ENCODE data around the gene ANKRD39. TPM values are rescaled to one million over a fixed set of nuclear protein-coding genes. Genes with fewer than 3 reads are reported as not detected.
A peak's percentile ranks its signal among the peaks of the same experiment; 100 is the strongest.

ANKRD39 gene
- polyA plus RNA-seq, 2 donors: 11.9 to 12.2 TPM

DNA sequence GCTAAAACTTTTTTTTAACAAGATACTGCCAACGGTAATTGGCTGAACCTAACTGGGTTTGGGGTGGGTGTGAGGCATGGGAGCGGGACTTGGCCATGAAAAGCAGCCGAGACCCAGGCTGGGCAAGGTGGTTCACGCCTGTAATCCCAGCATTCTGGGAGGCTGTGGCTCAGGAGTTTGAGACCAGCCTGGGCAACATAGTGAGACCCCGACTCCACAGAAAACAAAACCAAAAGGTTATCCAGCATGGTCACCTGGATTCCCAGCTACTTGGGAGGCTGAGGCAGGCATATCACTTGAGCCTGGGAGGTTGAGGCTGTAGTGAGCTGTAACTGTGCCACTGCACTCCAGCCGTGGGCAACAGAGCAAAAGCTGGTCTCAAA, 23.1 kb upstream of the ANKRD39 start:
- no peak overlapping the region for H3K27ac ChIP-seq (ENCODE audit: low read depth in 2 of 2, low read length in 1 of 2)
- peaks cover 6 to 37% of the 10 kb centered on the region in 2 donors for H3K4me1 ChIP-seq (ENCODE audit: control insufficient read depth in 2 of 2, insufficient read depth in 2 of 2, low read length in 1 of 2)
- no peaks in the 10 kb centered on the region for H3K27me3 ChIP-seq (ENCODE audit: control insufficient read depth in 1 of 2, insufficient read depth in 2 of 2, low read length in 2 of 2)
- WGBS, 2 donors: 82 to 85% methylated on average over 6 of the region's 6 CpGs
- H3K36me3 ChIP-seq (ENCODE audit: control insufficient read depth in 2 of 2, insufficient read depth in 2 of 2, low read length in 1 of 2): no peaks in the 10 kb centered on the region
- no peaks in the 10 kb centered on the region for H3K9me3 ChIP-seq (ENCODE audit: control insufficient read depth in 2 of 2, insufficient read depth in 1 of 2, low read depth in 1 of 2, low read length in 1 of 2)
- H3K4me3 ChIP-seq (ENCODE audit: low read depth in 1 of 2, low read length in 2 of 2): no peak overlapping the region

DNA sequence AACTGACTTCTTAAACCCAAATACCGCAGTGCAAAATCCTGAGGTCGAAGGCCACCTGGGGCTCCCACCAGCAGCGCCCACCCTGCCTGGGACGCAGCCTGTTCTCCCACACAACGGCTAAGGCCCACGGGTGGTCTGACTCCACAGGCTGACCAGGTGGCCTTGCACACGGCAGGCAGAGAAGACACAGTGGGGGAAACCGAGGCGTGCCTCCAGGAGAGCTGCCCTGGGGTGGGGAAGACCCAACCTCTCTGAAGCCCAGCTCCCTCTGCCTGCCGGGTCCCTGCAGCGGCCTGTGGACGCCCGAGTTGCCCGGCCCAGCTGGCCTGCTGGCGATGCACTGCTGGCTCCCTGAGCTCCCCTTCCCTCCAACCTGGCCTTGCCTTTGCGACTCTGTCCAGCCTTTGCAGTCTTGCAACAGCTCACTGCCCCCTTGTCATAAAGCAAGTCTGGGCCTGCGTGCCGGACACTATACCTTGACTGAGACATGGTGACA, 21.8 kb upstream of the ANKRD39 start:
- no peak overlapping the region for H3K27ac ChIP-seq (ENCODE audit: low read depth in 2 of 2, low read length in 1 of 2)
- H3K36me3 ChIP-seq (ENCODE audit: control insufficient read depth in 2 of 2, insufficient read depth in 2 of 2, low read length in 1 of 2): no peaks in the 10 kb centered on the region
- no peaks in the 10 kb centered on the region for H3K27me3 ChIP-seq (ENCODE audit: control insufficient read depth in 1 of 2, insufficient read depth in 2 of 2, low read length in 2 of 2)
- peaks cover 4 to 34% of the 10 kb centered on the region in 2 donors for H3K4me1 ChIP-seq (ENCODE audit: control insufficient read depth in 2 of 2, insufficient read depth in 2 of 2, low read length in 1 of 2)
- H3K9me3 ChIP-seq (ENCODE audit: control insufficient read depth in 2 of 2, insufficient read depth in 1 of 2, low read depth in 1 of 2, low read length in 1 of 2): no peaks in the 10 kb centered on the region
- WGBS, 2 donors: 92 to 94% methylated on average over 17 to 18 of the region's 18 CpGs
- no peak overlapping the region for H3K4me3 ChIP-seq (ENCODE audit: low read depth in 1 of 2, low read length in 2 of 2)

GRCh38 chr2:96878796-96879544, 21.2 kb upstream of the ANKRD39 start:
- Histone ChIP-seq H3K4me1 (ENCODE audit: control insufficient read depth in 2 of 2, insufficient read depth in 2 of 2, low read length in 1 of 2) (peaks cover under 1 to 32% of the 10 kb centered on the region in 2 donors), H3K27ac (ENCODE audit: low read depth in 2 of 2, low read length in 1 of 2) (no peak overlapping the region), H3K9me3 (ENCODE audit: control insufficient read depth in 2 of 2, insufficient read depth in 1 of 2, low read depth in 1 of 2, low read length in 1 of 2) (no peaks in the 10 kb centered on the region)

DNA sequence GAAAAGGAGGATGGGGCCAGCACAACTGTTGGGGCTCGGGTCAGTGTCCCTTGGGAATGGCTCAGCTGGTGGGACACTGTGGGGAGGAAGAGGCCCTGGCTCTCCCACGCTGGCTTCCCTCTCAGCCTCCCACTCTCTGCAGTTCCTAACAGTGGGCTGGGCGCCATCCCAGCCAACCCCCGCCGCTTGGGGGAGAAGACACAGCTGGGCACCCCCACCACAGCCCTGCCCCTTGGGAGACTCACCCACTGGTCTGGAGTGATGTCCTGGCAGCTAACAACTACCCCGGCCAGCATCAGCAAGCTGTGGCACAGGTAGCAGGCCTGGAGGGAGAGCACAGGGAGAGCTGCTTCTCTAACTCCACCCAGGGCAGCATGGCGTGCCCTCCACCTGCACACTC, 20.4 kb upstream of the ANKRD39 start:
- Histone ChIP-seq H3K4me3 (ENCODE audit: low read depth in 1 of 2, low read length in 2 of 2) (no peak overlapping the region), H3K27ac (ENCODE audit: low read depth in 2 of 2, low read length in 1 of 2) (no peak overlapping the region), H3K36me3 (ENCODE audit: control insufficient read depth in 2 of 2, insufficient read depth in 2 of 2, low read length in 1 of 2) (no peaks in the 10 kb centered on the region), H3K27me3 (ENCODE audit: control insufficient read depth in 1 of 2, insufficient read depth in 2 of 2, low read length in 2 of 2) (no peaks in the 10 kb centered on the region), H3K9me3 (ENCODE audit: control insufficient read depth in 2 of 2, insufficient read depth in 1 of 2, low read depth in 1 of 2, low read length in 1 of 2) (no peaks in the 10 kb centered on the region), H3K4me1 (ENCODE audit: control insufficient read depth in 2 of 2, insufficient read depth in 2 of 2, low read length in 1 of 2) (peaks cover 3 to 30% of the 10 kb centered on the region in 2 donors)
- 51 to 59% methylated on average over 7 of the region's 7 CpGs for WGBS, 2 donors

More at GRCh38 chr2:96878796-96879544, 21.2 kb upstream of the ANKRD39 start:
- no peaks in the 10 kb centered on the region for H3K36me3 ChIP-seq (ENCODE audit: control insufficient read depth in 2 of 2, insufficient read depth in 2 of 2, low read length in 1 of 2)
- 81 to 83% methylated on average over 22 of the region's 22 CpGs for WGBS, 2 donors
- no peak overlapping the region for H3K4me3 ChIP-seq (ENCODE audit: low read depth in 1 of 2, low read length in 2 of 2)
- no peaks in the 10 kb centered on the region for H3K27me3 ChIP-seq (ENCODE audit: control insufficient read depth in 1 of 2, insufficient read depth in 2 of 2, low read length in 2 of 2)

DNA sequence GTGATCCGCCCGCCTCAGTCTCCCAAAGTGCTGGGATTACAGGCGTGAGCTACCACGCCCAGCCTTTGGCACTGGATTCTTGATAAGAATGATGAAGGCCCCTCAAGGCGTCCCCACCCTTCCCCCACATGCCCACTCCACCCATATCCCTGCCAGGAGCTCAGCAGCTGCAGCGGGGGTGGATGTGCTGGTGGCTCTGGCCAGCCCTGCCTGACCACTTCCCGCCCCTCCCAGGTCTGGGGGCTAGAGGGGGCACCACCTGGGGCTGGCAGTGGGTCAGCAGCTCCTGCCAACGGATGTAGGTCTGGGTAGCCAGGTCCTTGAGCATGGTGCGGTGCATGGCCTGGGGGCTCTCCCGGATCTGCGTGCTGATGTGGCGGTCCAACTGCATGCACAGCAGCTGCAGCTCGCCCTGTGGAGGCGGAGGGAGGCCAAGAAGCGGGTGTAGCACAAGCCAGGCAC, 19.8 kb upstream of the ANKRD39 start:
- no peaks in the 10 kb centered on the region for H3K9me3 ChIP-seq (ENCODE audit: control insufficient read depth in 2 of 2, insufficient read depth in 1 of 2, low read depth in 1 of 2, low read length in 1 of 2)
- WGBS, 2 donors: 51 to 66% methylated on average over 15 of the region's 15 CpGs
- H3K27me3 ChIP-seq (ENCODE audit: control insufficient read depth in 1 of 2, insufficient read depth in 2 of 2, low read length in 2 of 2): no peaks in the 10 kb centered on the region
- H3K4me1 ChIP-seq (ENCODE audit: control insufficient read depth in 2 of 2, insufficient read depth in 2 of 2, low read length in 1 of 2): peaks cover 3 to 30% of the 10 kb centered on the region in 2 donors
- H3K27ac ChIP-seq (ENCODE audit: low read depth in 2 of 2, low read length in 1 of 2): no peak overlapping the region
- no peaks in the 10 kb centered on the region for H3K36me3 ChIP-seq (ENCODE audit: control insufficient read depth in 2 of 2, insufficient read depth in 2 of 2, low read length in 1 of 2)
- no peak overlapping the region for H3K4me3 ChIP-seq (ENCODE audit: low read depth in 1 of 2, low read length in 2 of 2)

DNA sequence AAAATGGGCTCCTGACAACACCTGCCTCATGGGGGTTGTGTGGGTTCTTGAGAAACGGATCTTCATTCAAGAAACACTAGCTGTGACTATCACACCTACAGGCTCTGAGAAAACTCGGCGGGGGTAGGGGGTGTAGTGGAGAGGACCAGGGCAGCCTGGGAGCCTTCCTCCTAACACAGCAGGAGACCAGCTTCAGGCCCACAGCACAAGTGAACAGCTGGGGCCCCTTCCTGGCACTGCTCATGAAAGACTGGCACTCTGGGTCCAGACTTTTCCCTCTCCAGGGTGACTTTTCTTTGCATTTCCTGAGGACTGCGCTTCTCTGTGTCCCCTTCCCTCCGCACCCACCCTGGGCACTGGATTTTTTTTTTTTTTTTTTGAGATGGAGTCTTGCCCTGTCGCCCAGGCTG, 19.2 kb upstream of the ANKRD39 start:
- no peaks in the 10 kb centered on the region for H3K9me3 ChIP-seq (ENCODE audit: control insufficient read depth in 2 of 2, insufficient read depth in 1 of 2, low read depth in 1 of 2, low read length in 1 of 2)
- H3K27me3 ChIP-seq (ENCODE audit: control insufficient read depth in 1 of 2, insufficient read depth in 2 of 2, low read length in 2 of 2): no peaks in the 10 kb centered on the region
- no peak overlapping the region for H3K4me3 ChIP-seq (ENCODE audit: low read depth in 1 of 2, low read length in 2 of 2)
- 76 to 77% methylated on average over 6 of the region's 6 CpGs for WGBS, 2 donors
- peaks cover 3 to 24% of the 10 kb centered on the region in 2 donors for H3K4me1 ChIP-seq (ENCODE audit: control insufficient read depth in 2 of 2, insufficient read depth in 2 of 2, low read length in 1 of 2)
- no peak overlapping the region for H3K27ac ChIP-seq (ENCODE audit: low read depth in 2 of 2, low read length in 1 of 2)
- H3K36me3 ChIP-seq (ENCODE audit: control insufficient read depth in 2 of 2, insufficient read depth in 2 of 2, low read length in 1 of 2): no peaks in the 10 kb centered on the region

GRCh38 chr2:96876269-96877041, 18.6 kb upstream of the ANKRD39 start:
- WGBS, 2 donors: 87 to 89% methylated on average over 16 of the region's 16 CpGs
- Histone ChIP-seq H3K4me3 (ENCODE audit: low read depth in 1 of 2, low read length in 2 of 2) (no peak overlapping the region), H3K27ac (ENCODE audit: low read depth in 2 of 2, low read length in 1 of 2) (peak overlapping the region in 1 of 2 donors; percentile 6), H3K4me1 (ENCODE audit: control insufficient read depth in 2 of 2, insufficient read depth in 2 of 2, low read length in 1 of 2) (peaks cover 3 to 24% of the 10 kb centered on the region in 2 donors), H3K27me3 (ENCODE audit: control insufficient read depth in 1 of 2, insufficient read depth in 2 of 2, low read length in 2 of 2) (no peaks in the 10 kb centered on the region), H3K9me3 (ENCODE audit: control insufficient read depth in 2 of 2, insufficient read depth in 1 of 2, low read depth in 1 of 2, low read length in 1 of 2) (no peaks in the 10 kb centered on the region), H3K36me3 (ENCODE audit: control insufficient read depth in 2 of 2, insufficient read depth in 2 of 2, low read length in 1 of 2) (no peaks in the 10 kb centered on the region)

- no peak overlapping the region for H3K4me3 ChIP-seq (ENCODE audit: low read depth in 1 of 2, low read length in 2 of 2)
- WGBS, 2 donors: 70 to 73% methylated on average over 13 to 14 of the region's 14 CpGs
- H3K4me1 ChIP-seq (ENCODE audit: control insufficient read depth in 2 of 2, insufficient read depth in 2 of 2, low read length in 1 of 2): peaks cover 3 to 23% of the 10 kb centered on the region in 2 donors
- no peaks in the 10 kb centered on the region for H3K9me3 ChIP-seq (ENCODE audit: control insufficient read depth in 2 of 2, insufficient read depth in 1 of 2, low read depth in 1 of 2, low read length in 1 of 2)
- peak overlapping the region; percentile 6 to 16 for H3K27ac ChIP-seq (ENCODE audit: low read depth in 2 of 2, low read length in 1 of 2)
- H3K36me3 ChIP-seq (ENCODE audit: control insufficient read depth in 2 of 2, insufficient read depth in 2 of 2, low read length in 1 of 2): no peaks in the 10 kb centered on the region
- H3K27me3 ChIP-seq (ENCODE audit: control insufficient read depth in 1 of 2, insufficient read depth in 2 of 2, low read length in 2 of 2): no peaks in the 10 kb centered on the region
These were observed 17.9 kb upstream of the ANKRD39 start for GRCh38 chr2:96875498-96876268.

DNA sequence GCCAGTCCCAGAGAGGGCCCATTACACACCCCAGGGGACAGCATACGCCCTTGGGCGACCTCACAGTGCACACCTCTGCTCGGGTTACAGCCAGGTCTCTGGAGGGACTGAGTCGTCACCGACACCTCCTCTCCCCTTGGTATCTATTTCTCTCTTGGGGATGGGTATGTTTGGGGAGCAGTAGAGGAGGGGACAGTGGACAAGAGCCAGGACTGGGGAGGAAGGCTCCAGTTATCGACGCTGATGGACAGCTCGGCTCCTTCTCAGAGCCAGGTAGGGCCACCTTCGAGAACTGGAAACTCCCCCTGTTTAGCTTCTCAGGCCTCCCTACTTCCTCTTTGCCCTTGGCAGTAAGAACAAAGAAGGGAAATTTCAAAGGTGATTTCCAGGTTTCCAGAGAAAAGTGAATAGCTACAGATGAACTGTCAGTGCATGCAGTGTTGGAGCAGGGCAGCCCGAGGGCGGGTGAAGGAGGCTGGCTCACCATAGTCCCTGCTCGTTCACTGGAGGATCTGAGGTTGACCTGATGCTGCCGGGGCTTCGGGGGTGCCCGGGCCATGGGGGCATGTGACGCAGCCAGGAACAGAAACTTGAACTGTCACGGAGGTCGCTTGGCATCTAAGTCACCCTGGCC, 16.5 kb upstream of the ANKRD39 start:
- H3K27me3 ChIP-seq (ENCODE audit: control insufficient read depth in 1 of 2, insufficient read depth in 2 of 2, low read length in 2 of 2): no peaks in the 10 kb centered on the region
- peaks cover 3 to 28% of the 10 kb centered on the region in 2 donors for H3K4me1 ChIP-seq (ENCODE audit: control insufficient read depth in 2 of 2, insufficient read depth in 2 of 2, low read length in 1 of 2)
- peak overlapping the region; percentile 40 to 69 for H3K27ac ChIP-seq (ENCODE audit: low read depth in 2 of 2, low read length in 1 of 2)
- 26 to 33% methylated on average over 18 of the region's 18 CpGs for WGBS, 2 donors
- no peaks in the 10 kb centered on the region for H3K9me3 ChIP-seq (ENCODE audit: control insufficient read depth in 2 of 2, insufficient read depth in 1 of 2, low read depth in 1 of 2, low read length in 1 of 2)
- H3K4me3 ChIP-seq (ENCODE audit: low read depth in 1 of 2, low read length in 2 of 2): no peak overlapping the region
- no peaks in the 10 kb centered on the region for H3K36me3 ChIP-seq (ENCODE audit: control insufficient read depth in 2 of 2, insufficient read depth in 2 of 2, low read length in 1 of 2)

All from esophagus (tissue), 2 donors.